Mesendoderm (in vitro differentiated cells): ENCODE data around the gene MBNL3.
A peak's percentile ranks its signal among the peaks of the same experiment; 100 is the strongest.

Experiments used
- DNase-seq: peaks from one replicate; pipeline ENCODE4 v3.0.0; 2013
- H2AK5ac ChIP-seq: 2 replicates; pipeline ENCODE4 v1.6.1; 2013; ENCODE audit warnings: low read length, inconsistent platforms
- H2BK120ac ChIP-seq: 2 replicates; pipeline ENCODE4 v1.6.1; 2013; ENCODE audit warnings: low read depth, mild to moderate bottlenecking, low read length, moderate library complexity, mixed read lengths
- H2BK15ac ChIP-seq: replicated peaks from 2 replicates; pipeline ENCODE4 v1.6.1; 2013; ENCODE audit warnings: low read depth, mild to moderate bottlenecking, moderate library complexity
- H2BK5ac ChIP-seq: 2 replicates; pipeline ENCODE4 v1.6.1; 2013; ENCODE audit warnings: low read length, inconsistent platforms
- H3K18ac ChIP-seq: 2 replicates; pipeline ENCODE4 v1.6.1; 2013; ENCODE audit warnings: mild to moderate bottlenecking, low read length, mixed read lengths
- H3K23ac ChIP-seq: one replicate; pipeline ENCODE4 v1.6.1; 2013; ENCODE audit warnings: low read length
- H3K27ac ChIP-seq: 2 replicates; pipeline ENCODE4 v1.5.1; 2013; ENCODE audit warnings: low read depth, mild to moderate bottlenecking, inconsistent platforms, low read length, moderate library complexity
- H3K27me3 ChIP-seq: 2 replicates; pipeline ENCODE4 v1.6.1; 2013; ENCODE audit warnings: low read length, control low read depth, mild to moderate bottlenecking, inconsistent platforms; ENCODE audit not compliant: insufficient read depth, poor library complexity
- H3K36me3 ChIP-seq: 2 replicates; pipeline ENCODE4 v1.6.1; 2013; ENCODE audit warnings: low read length, inconsistent platforms; ENCODE audit not compliant: control insufficient read depth, insufficient read depth
- H3K4ac ChIP-seq: one replicate; pipeline ENCODE4 v1.6.1; 2013; ENCODE audit warnings: low read depth, mild to moderate bottlenecking, low read length, moderate library complexity
- H3K4me1 ChIP-seq: 2 replicates; pipeline ENCODE4 v1.6.1; 2013; ENCODE audit warnings: low read depth, low read length, inconsistent platforms; ENCODE audit not compliant: control insufficient read depth
- H3K4me2 ChIP-seq: 2 replicates; pipeline ENCODE4 v1.6.1; 2013; ENCODE audit warnings: low read length
- H3K4me3 ChIP-seq: 2 replicates; pipeline ENCODE4 v1.5.1; 2013; ENCODE audit warnings: mild to moderate bottlenecking, low read length
- H3K56ac ChIP-seq: one replicate; pipeline ENCODE4 v1.6.1; 2013; ENCODE audit warnings: low read length
- H3K79me1 ChIP-seq: 2 replicates; pipeline ENCODE4 v1.6.1; 2013; ENCODE audit warnings: low read length, inconsistent platforms
- H3K79me2 ChIP-seq: 2 replicates; pipeline ENCODE4 v1.6.1; 2013; ENCODE audit warnings: mild to moderate bottlenecking, low read length; ENCODE audit not compliant: control insufficient read depth, insufficient read depth
- H3K9ac ChIP-seq: 2 replicates; pipeline ENCODE4 v1.6.1; 2013; ENCODE audit warnings: low read length, inconsistent platforms
- H4K5ac ChIP-seq: one replicate; pipeline ENCODE4 v1.6.1; 2013; ENCODE audit warnings: low read length
- H4K8ac ChIP-seq: one replicate; pipeline ENCODE4 v1.6.1; 2013; ENCODE audit warnings: low read depth, mild to moderate bottlenecking, control low read depth, low read length, moderate library complexity
- WGBS: extraction: QIAGEN DNeasy Blood & Tissue Kit; methylation state at CpG from one replicate; pipeline ENCODE4 v1.1.7; 2013; ENCODE audit warnings: low lambda C conversion rate, missing lambda C conversion rate; ENCODE audit not compliant: insufficient coverage; ENCODE audit errors: extremely low coverage; 5-methylcytosine and 5-hydroxymethylcytosine counted together

The MBNL3 gene

GRCh38 chrX:132443196-132444135 is 45.4 kb downstream of the MBNL3 start:
- WGBS = no CpG with 5 or more reads among the region's 5 CpGs
- Histone ChIP-seq H3K23ac (no peak overlapping the region), H2BK5ac (no peak overlapping the region), H3K9ac (no peak overlapping the region), H3K56ac (no peak overlapping the region), H3K4ac (no peak overlapping the region), H3K4me2 (no peak overlapping the region), H2AK5ac (no peak overlapping the region), H3K4me3 (no peak overlapping the region), H2BK15ac (no peak overlapping the region), H4K8ac (no peak overlapping the region), H3K79me1 (no peaks in the 10 kb centered on the region), H3K4me1 (no peaks in the 10 kb centered on the region), H2BK120ac (no peak overlapping the region), H3K27me3 (no peaks in the 10 kb centered on the region), H4K5ac (no peak overlapping the region), H3K79me2 (no peaks in the 10 kb centered on the region), H3K18ac (no peak overlapping the region), H3K36me3 (no peaks in the 10 kb centered on the region), H3K27ac (no peak overlapping the region)
- no peak for DNase-seq

GRCh38 chrX:132442691-132443090 is 46.1 kb downstream of the MBNL3 start:
- H3K4ac ChIP-seq = no peak overlapping the region
- H2BK15ac ChIP-seq = no peak overlapping the region
- H3K9ac ChIP-seq = no peak overlapping the region
- no peaks in the 10 kb centered on the region for H3K27me3 ChIP-seq
- no peaks in the 10 kb centered on the region for H3K4me1 ChIP-seq
- no peak overlapping the region for H3K27ac ChIP-seq
- H4K5ac ChIP-seq = no peak overlapping the region
- no peaks in the 10 kb centered on the region for H3K79me2 ChIP-seq
- H3K79me1 ChIP-seq = no peaks in the 10 kb centered on the region
- no peak overlapping the region for H3K23ac ChIP-seq
- H2BK5ac ChIP-seq = no peak overlapping the region
- H3K4me2 ChIP-seq = no peak overlapping the region
- H3K56ac ChIP-seq = no peak overlapping the region
- no peak for DNase-seq
- H3K36me3 ChIP-seq = no peaks in the 10 kb centered on the region
- H3K4me3 ChIP-seq = no peak overlapping the region
- H2BK120ac ChIP-seq = no peak overlapping the region
- no peak overlapping the region for H3K18ac ChIP-seq
- WGBS = no CpG with 5 or more reads among the region's 2 CpGs
- no peak overlapping the region for H4K8ac ChIP-seq
- no peak overlapping the region for H2AK5ac ChIP-seq

- Histone ChIP-seq H2BK15ac (no peak overlapping the region), H3K4me3 (no peak overlapping the region), H3K23ac (no peak overlapping the region), H3K27ac (no peak overlapping the region), H3K4me2 (no peak overlapping the region), H3K36me3 (no peaks in the 10 kb centered on the region), H3K79me1 (no peaks in the 10 kb centered on the region), H3K56ac (no peak overlapping the region), H3K4me1 (no peaks in the 10 kb centered on the region), H3K9ac (no peak overlapping the region), H2AK5ac (no peak overlapping the region), H3K4ac (no peak overlapping the region), H3K18ac (no peak overlapping the region), H4K5ac (no peak overlapping the region), H4K8ac (no peak overlapping the region), H3K27me3 (no peaks in the 10 kb centered on the region), H3K79me2 (no peaks in the 10 kb centered on the region), H2BK120ac (no peak overlapping the region), H2BK5ac (no peak overlapping the region)
- no CpG with 5 or more reads among the region's 1 CpG for WGBS
- no peak for DNase-seq
Observed at GRCh38 chrX:132435222-132435621, 53.6 kb downstream of the MBNL3 start.

GRCh38 chrX:132433551-132433950 is 55.3 kb downstream of the MBNL3 start:
- Histone ChIP-seq H3K79me1 (no peaks in the 10 kb centered on the region), H3K4me3 (no peak overlapping the region), H3K27me3 (no peaks in the 10 kb centered on the region), H3K9ac (no peak overlapping the region), H3K56ac (no peak overlapping the region), H3K79me2 (no peaks in the 10 kb centered on the region), H3K23ac (no peak overlapping the region), H2AK5ac (no peak overlapping the region), H2BK120ac (no peak overlapping the region), H3K4me2 (no peak overlapping the region), H3K36me3 (no peaks in the 10 kb centered on the region), H3K4ac (no peak overlapping the region), H2BK5ac (no peak overlapping the region), H3K4me1 (no peaks in the 10 kb centered on the region), H4K5ac (no peak overlapping the region), H2BK15ac (no peak overlapping the region), H3K27ac (no peak overlapping the region), H4K8ac (no peak overlapping the region), H3K18ac (no peak overlapping the region)
- no CpG with 5 or more reads among the region's 6 CpGs for WGBS
- DNase-seq = no peak

- peak; percentile 78 for DNase-seq
- H3K4ac ChIP-seq = no peak overlapping the region
- H3K56ac ChIP-seq = no peak overlapping the region
- H3K79me1 ChIP-seq = no peaks in the 10 kb centered on the region
- H2BK120ac ChIP-seq = no peak overlapping the region
- H2AK5ac ChIP-seq = no peak overlapping the region
- H3K23ac ChIP-seq = no peak overlapping the region
- H2BK5ac ChIP-seq = no peak overlapping the region
- no peaks in the 10 kb centered on the region for H3K79me2 ChIP-seq
- WGBS = no CpG with 5 or more reads among the region's 2 CpGs
- no peak overlapping the region for H4K8ac ChIP-seq
- no peak overlapping the region for H3K4me3 ChIP-seq
- no peak overlapping the region for H4K5ac ChIP-seq
- no peaks in the 10 kb centered on the region for H3K4me1 ChIP-seq
- H3K4me2 ChIP-seq = no peak overlapping the region
- H3K9ac ChIP-seq = no peak overlapping the region
- no peak overlapping the region for H3K18ac ChIP-seq
- no peaks in the 10 kb centered on the region for H3K27me3 ChIP-seq
- no peaks in the 10 kb centered on the region for H3K36me3 ChIP-seq
- no peak overlapping the region for H2BK15ac ChIP-seq
- H3K27ac ChIP-seq = no peak overlapping the region
Observed at GRCh38 chrX:132433001-132433400, 55.8 kb downstream of the MBNL3 start.

- Histone ChIP-seq H3K4me3 (no peak overlapping the region), H2BK120ac (no peak overlapping the region), H3K56ac (no peak overlapping the region), H3K4ac (no peak overlapping the region), H3K18ac (no peak overlapping the region), H3K4me2 (no peak overlapping the region), H3K36me3 (no peaks in the 10 kb centered on the region), H2BK5ac (no peak overlapping the region), H3K79me1 (no peaks in the 10 kb centered on the region), H3K27ac (no peak overlapping the region), H3K4me1 (no peaks in the 10 kb centered on the region), H3K23ac (no peak overlapping the region), H2AK5ac (no peak overlapping the region), H4K5ac (no peak overlapping the region), H2BK15ac (no peak overlapping the region), H4K8ac (no peak overlapping the region), H3K9ac (no peak overlapping the region), H3K27me3 (no peaks in the 10 kb centered on the region), H3K79me2 (no peaks in the 10 kb centered on the region)
- no peak for DNase-seq
Observed at GRCh38 chrX:132428896-132429295, 59.9 kb downstream of the MBNL3 start.
